ENCODE measurements around the gene YOD1. TPM values are rescaled to one million over a fixed set of nuclear protein-coding genes. Genes with fewer than 3 reads are reported as not detected.

YOD1 gene
- total and polyA plus RNA-seq, 10 of the 15 experiments (the other 5 are each of a cell fraction or from before 2014, with no cell fraction given), result 2.1 to 7.9 (median 5.0) TPM

DNA sequence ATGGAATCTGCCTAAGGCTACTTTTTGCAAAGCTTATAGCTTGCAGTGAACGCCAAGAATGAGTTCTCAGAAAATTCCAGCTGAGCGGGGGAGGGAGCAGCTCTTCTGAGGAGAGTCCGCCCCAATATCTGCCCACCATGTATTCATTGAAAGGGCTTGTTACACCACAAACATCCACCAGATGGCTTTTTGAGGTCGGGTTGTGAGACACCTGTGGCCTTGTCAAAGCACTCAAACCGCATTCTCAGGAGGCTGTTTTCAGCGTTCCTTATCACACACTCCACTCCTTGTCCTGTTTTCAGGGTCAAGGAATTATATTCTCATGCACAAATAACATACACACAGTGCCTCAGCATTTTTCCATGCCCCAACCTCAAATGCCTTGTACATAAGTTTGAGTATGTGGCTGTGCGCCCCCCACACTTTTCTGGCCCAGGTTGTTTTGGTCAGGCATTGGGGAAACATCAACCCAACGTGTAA lies 33.7 kb upstream of the YOD1 start (continued):
- no peak for TF ChIP-seq HDAC6 (IDR thresholded peaks at IDR 0.05; ENCODE audit: unreplicated experiment)
- no peak for TF ChIP-seq SMAD5 (IDR thresholded peaks at IDR 0.05; ENCODE audit: low read depth)
- no peak for TF ChIP-seq SREBF1 (IDR thresholded peaks at IDR 0.05; ENCODE audit: low read length)
- no peak for TF ChIP-seq RAD51 (IDR thresholded peaks at IDR 0.05)
- no peak for TF ChIP-seq HDAC2 (IDR thresholded peaks at IDR 0.05)
- no peak for TF ChIP-seq CHD4 (IDR thresholded peaks at IDR 0.05)
- TF ChIP-seq ETV6 (conservative IDR thresholded peaks at IDR 0.05 in 1 of 2, IDR thresholded peaks at IDR 0.05 in 1 of 2; ENCODE audit: borderline replicate concordance in 1 of 2, low read depth in 1 of 2), result no peak
- TF ChIP-seq TCF3 (IDR thresholded peaks at IDR 0.05; ENCODE audit: borderline replicate concordance, insufficient read depth, low read depth, low read length), result peak; percentile 55; the same call in 1 of the 2 replicates
- no peak for TF ChIP-seq CHD2 (IDR thresholded peaks at IDR 0.05; ENCODE audit: borderline replicate concordance, low read depth, low read length)
- TF ChIP-seq CEBPZ (IDR thresholded peaks at IDR 0.05; ENCODE audit: low read depth, low read length), result no peak
- TF ChIP-seq TBL1XR1 (IDR thresholded peaks at IDR 0.05; ENCODE audit: low read depth, low read length), result no peak
- TF ChIP-seq TCF7 (IDR thresholded peaks at IDR 0.05; ENCODE audit: borderline replicate concordance), result no peak
- no peak for TF ChIP-seq ZBED1 (IDR thresholded peaks at IDR 0.05; ENCODE audit: borderline replicate concordance)
- TF ChIP-seq RAD21 (IDR thresholded peaks at IDR 0.05; ENCODE audit: insufficient read depth, low read depth, low read length), result peak; percentile 80
- no peak for TF ChIP-seq PRDM15 (CRISPR knock-in tag; IDR thresholded peaks at IDR 0.05)
- TF ChIP-seq, protein P1, sequence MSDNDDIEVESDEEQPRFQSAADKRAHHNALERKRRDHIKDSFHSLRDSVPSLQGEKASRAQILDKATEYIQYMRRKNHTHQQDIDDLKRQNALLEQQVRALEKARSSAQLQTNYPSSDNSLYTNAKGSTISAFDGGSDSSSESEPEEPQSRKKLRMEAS (IDR thresholded peaks at IDR 0.05; ENCODE audit: low read depth, low read length), result no peak
- peak; percentile 78 for TF ChIP-seq TCF12 (IDR thresholded peaks at IDR 0.05; ENCODE audit: low read depth, low read length)
- TF ChIP-seq KLF5 (IDR thresholded peaks at IDR 0.05; ENCODE audit: partially characterized antibody), result no peak
- no peak for TF ChIP-seq ZNF622 (IDR thresholded peaks at IDR 0.05)
- no peak for TF ChIP-seq NR2F1 (conservative IDR thresholded peaks at IDR 0.05)
- TF ChIP-seq, protein P2, sequence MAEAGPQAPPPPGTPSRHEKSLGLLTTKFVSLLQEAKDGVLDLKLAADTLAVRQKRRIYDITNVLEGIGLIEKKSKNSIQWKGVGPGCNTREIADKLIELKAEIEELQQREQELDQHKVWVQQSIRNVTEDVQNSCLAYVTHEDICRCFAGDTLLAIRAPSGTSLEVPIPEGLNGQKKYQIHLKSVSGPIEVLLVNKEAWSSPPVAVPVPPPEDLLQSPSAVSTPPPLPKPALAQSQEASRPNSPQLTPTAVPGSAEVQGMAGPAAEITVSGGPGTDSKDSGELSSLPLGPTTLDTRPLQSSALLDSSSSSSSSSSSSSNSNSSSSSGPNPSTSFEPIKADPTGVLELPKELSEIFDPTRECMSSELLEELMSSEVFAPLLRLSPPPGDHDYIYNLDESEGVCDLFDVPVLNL (IDR thresholded peaks at IDR 0.05; ENCODE audit: low read depth, low read length), result no peak
- no peak for TF ChIP-seq GATAD2B (conservative IDR thresholded peaks at IDR 0.05; ENCODE audit: low read depth)
- no peak for TF ChIP-seq SREBF2 (IDR thresholded peaks at IDR 0.05; ENCODE audit: low read length)
